ENCODE measurements around the gene GTF2F1. TPM values are rescaled to one million over a fixed set of nuclear protein-coding genes. Genes with fewer than 3 reads are reported as not detected.
"Not testable (repeated sequence)": the region's sequence is repeated elsewhere in the genome, so short reads cannot be mapped to it uniquely, and the experiment has no call there.

Gene GTF2F1
- total and polyA plus RNA-seq, 2 donors (not counting 1 experiment from before 2014, with no cell fraction given) = 43.0 to 50.4 TPM

DNA sequence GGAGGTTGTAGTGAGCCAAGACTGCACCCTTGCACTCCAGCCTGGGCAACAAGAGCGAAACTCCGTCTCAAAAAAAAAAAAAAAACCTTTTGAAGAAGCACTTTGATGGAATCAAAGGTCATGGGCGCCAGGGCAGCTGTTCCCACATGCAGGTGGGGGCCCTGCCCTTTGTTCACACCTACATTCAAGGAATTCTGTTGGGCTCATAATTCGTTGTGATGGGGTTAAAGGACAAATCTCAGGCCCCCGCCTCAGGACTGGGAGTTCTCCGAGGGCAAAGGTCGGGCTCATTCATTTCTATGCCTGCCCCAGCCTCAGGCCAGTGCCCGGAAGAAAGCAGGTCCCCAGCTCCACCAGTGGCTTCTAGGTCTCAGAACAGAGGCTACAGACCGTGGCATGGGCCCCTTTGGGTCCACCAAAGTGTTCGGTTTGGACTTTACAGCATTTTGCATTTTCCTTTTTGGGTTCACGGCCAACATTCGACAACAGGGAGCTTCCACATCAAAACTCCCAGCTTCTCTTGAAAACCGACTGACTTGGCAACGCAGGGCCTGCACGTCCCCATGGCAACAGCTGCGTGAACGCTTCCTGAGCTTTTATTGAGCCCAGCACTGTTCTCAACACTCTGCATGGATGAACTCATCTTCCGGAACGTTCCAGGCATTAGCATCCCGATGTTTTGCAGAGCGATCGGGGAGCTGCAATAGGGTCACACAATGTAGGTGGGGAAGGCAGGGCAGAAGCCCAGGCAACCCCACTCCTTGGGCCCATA lies 10.1 kb upstream of the GTF2F1 start:
- Histone ChIP-seq H3K9me3 (ENCODE audit: control insufficient read depth, insufficient read depth, low read depth, low read length) (no peaks in the 10 kb centered on the region), H4K20me1 (ENCODE audit: control insufficient read depth, extremely low read depth, insufficient read depth, low read length) (no peaks in the 10 kb centered on the region), H2AFZ (ENCODE audit: low read length) (peak overlapping the region; percentile 5), H3K9ac (ENCODE audit: insufficient read depth, low read length) (no peak overlapping the region), H3K4me2 (ENCODE audit: extremely low read depth, insufficient read depth, low read length) (no peak overlapping the region), H3K4me1 (ENCODE audit: control insufficient read depth, extremely low read depth, insufficient read depth, low read length) (no peaks in the 10 kb centered on the region), H3K27ac (ENCODE audit: insufficient read depth, low read length) (no peak overlapping the region), H3K27me3 (ENCODE audit: control insufficient read depth, insufficient read depth, low read length) (no peaks in the 10 kb centered on the region), H3K36me3 (ENCODE audit: control insufficient read depth, insufficient read depth, low read length) (no peaks in the 10 kb centered on the region), H3K4me3 (replicated peaks in 1 of 4; ENCODE audit: control extremely low read depth in 1 of 4, insufficient read depth in 1 of 4, low read depth in 3 of 4, low read length in 4 of 4) (no peak overlapping the region), H3K79me2 (ENCODE audit: control insufficient read depth, insufficient read depth, low read length) (no peaks in the 10 kb centered on the region)
- TF ChIP-seq, protein P1, sequence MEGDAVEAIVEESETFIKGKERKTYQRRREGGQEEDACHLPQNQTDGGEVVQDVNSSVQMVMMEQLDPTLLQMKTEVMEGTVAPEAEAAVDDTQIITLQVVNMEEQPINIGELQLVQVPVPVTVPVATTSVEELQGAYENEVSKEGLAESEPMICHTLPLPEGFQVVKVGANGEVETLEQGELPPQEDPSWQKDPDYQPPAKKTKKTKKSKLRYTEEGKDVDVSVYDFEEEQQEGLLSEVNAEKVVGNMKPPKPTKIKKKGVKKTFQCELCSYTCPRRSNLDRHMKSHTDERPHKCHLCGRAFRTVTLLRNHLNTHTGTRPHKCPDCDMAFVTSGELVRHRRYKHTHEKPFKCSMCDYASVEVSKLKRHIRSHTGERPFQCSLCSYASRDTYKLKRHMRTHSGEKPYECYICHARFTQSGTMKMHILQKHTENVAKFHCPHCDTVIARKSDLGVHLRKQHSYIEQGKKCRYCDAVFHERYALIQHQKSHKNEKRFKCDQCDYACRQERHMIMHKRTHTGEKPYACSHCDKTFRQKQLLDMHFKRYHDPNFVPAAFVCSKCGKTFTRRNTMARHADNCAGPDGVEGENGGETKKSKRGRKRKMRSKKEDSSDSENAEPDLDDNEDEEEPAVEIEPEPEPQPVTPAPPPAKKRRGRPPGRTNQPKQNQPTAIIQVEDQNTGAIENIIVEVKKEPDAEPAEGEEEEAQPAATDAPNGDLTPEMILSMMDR (conservative IDR thresholded peaks at IDR 0.05 in 1 of 2, IDR thresholded peaks at IDR 0.05 in 1 of 2; ENCODE audit: low read depth in 1 of 2, low read length in 2 of 2) = no peak
- no peak for TF ChIP-seq EZH2 (IDR thresholded peaks at IDR 0.05; ENCODE audit: low read length, missing control alignments)
- peak; percentile 64 to 76 for DNase-seq (ENCODE audit: low read depth in 2 of 2)

DNA sequence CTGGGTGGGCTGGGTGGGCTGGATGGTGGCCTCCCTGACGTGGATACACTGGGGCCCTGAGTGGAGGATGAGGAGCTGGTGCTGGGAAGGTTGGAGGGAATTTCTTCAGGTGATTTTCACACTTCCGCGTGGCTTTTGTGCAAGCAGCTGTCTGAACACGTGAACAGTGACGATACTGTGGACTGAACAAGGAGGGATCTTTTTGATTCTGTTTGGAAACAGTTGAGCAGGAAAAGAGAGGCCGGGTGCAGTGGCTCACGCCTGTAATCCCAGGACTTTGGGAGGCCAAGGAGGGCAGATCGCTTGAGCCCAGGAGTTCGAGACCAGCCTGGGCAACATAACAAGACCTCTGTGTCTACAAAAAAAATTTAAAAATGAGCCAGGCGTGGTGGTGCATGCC lies 9.1 kb upstream of the GTF2F1 start:
- Histone ChIP-seq H3K27me3 (ENCODE audit: control insufficient read depth, insufficient read depth, low read length) (no peaks in the 10 kb centered on the region), H3K4me2 (ENCODE audit: extremely low read depth, insufficient read depth, low read length) (no peak overlapping the region), H3K27ac (ENCODE audit: insufficient read depth, low read length) (no peak overlapping the region), H3K4me1 (ENCODE audit: control insufficient read depth, extremely low read depth, insufficient read depth, low read length) (no peaks in the 10 kb centered on the region), H3K9ac (ENCODE audit: insufficient read depth, low read length) (no peak overlapping the region), H3K79me2 (ENCODE audit: control insufficient read depth, insufficient read depth, low read length) (no peaks in the 10 kb centered on the region), H3K36me3 (ENCODE audit: control insufficient read depth, insufficient read depth, low read length) (no peaks in the 10 kb centered on the region), H4K20me1 (ENCODE audit: control insufficient read depth, extremely low read depth, insufficient read depth, low read length) (no peaks in the 10 kb centered on the region), H3K4me3 (replicated peaks in 1 of 4; ENCODE audit: control extremely low read depth in 1 of 4, insufficient read depth in 1 of 4, low read depth in 3 of 4, low read length in 4 of 4) (no peak overlapping the region), H2AFZ (ENCODE audit: low read length) (no peak overlapping the region), H3K9me3 (ENCODE audit: control insufficient read depth, insufficient read depth, low read depth, low read length) (no peaks in the 10 kb centered on the region)
- DNase-seq (ENCODE audit: low read depth in 2 of 2) = no peak
- no peak for TF ChIP-seq EZH2 (IDR thresholded peaks at IDR 0.05; ENCODE audit: low read length, missing control alignments)
- TF ChIP-seq, protein P1 (conservative IDR thresholded peaks at IDR 0.05 in 1 of 2, IDR thresholded peaks at IDR 0.05 in 1 of 2; ENCODE audit: low read depth in 1 of 2, low read length in 2 of 2) = no peak

DNA sequence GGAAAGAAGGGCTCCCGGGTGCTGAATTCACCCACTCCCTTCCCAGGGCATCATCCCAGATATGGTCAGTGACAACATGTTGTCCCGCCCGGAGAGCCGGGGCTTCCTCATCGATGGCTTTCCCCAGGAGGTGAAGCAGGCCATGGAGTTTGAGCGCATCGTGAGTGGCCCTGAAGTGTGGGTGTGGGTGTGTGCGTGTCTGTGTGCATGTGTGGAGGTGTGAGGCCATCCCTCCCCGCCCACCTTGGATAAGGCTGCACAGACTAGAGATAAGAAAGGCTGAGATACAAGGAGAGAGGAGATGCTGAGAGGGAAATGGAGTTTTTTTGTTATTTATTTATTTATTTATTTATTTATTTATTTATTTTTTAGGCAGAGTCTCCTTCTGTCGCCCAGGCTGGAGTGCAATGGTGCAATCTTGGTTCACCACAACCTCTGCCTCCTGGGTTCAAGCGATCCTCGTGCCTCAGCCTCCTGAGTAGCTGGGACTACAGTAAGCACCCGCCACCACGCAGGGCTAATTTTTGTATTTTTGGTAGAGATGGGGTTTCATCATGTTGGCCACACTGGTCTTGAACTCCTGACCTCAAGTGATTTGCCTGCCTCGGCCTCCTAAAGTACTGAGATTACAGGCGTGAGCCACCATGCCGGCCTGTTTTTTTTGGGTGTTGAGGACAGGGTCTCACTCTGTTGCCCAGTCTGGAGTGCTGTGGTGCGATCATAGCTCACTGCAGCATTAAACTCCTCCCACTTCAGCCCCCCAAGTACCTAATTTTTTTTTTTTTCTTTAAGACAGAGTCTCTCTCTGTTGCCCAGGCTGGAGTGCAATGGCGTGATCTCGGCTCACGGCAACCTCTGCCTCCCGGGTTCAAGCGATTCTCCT lies 7.3 kb upstream of the GTF2F1 start:
- not testable (repeated sequence) for H3K9me3 ChIP-seq (ENCODE audit: control insufficient read depth, insufficient read depth, low read depth, low read length); H3K27me3 ChIP-seq (ENCODE audit: control insufficient read depth, insufficient read depth, low read length); H3K4me1 ChIP-seq (ENCODE audit: control insufficient read depth, extremely low read depth, insufficient read depth, low read length); H4K20me1 ChIP-seq (ENCODE audit: control insufficient read depth, extremely low read depth, insufficient read depth, low read length); H3K4me3 ChIP-seq (replicated peaks in 1 of 4; ENCODE audit: control extremely low read depth in 1 of 4, insufficient read depth in 1 of 4, low read depth in 3 of 4, low read length in 4 of 4); H3K79me2 ChIP-seq (ENCODE audit: control insufficient read depth, insufficient read depth, low read length); H3K9ac ChIP-seq (ENCODE audit: insufficient read depth, low read length); H3K36me3 ChIP-seq (ENCODE audit: control insufficient read depth, insufficient read depth, low read length); DNase-seq (ENCODE audit: low read depth in 2 of 2); H3K27ac ChIP-seq (ENCODE audit: insufficient read depth, low read length); H2AFZ ChIP-seq (ENCODE audit: low read length); H3K4me2 ChIP-seq (ENCODE audit: extremely low read depth, insufficient read depth, low read length)

Data from fibroblast of lung (primary cell).